Caco-2 (cell line): Measurements from ENCODE around the gene ABCC5. TPM values are rescaled to one million over a fixed set of nuclear protein-coding genes. Genes with fewer than 3 reads are reported as not detected.

Source experiments
- BruUV-seq: library from RNA; stranded (reverse); fragments of 400-500 nt; replicated peaks from 2 replicates; lab custom pipeline; 2021; lab: Mats Ljungman, UMichigan
- CTCF ChIA-PET: fragments of 300-600 bp; sonication (Branson Sonifier 250); formaldehyde crosslinking; loops from one replicate; lab custom pipeline; 2022; ENCODE audit warnings: antibody characterized with exemption; lab: Charles Lee
- POLR2A ChIA-PET: fragments of 300-600 bp; sonication (Branson Sonifier 250); formaldehyde crosslinking; loops from one replicate; lab custom pipeline; 2022; ENCODE audit warnings: antibody characterized with exemption; lab: Charles Lee
- DNase-seq, 2 experiments: peaks; one replicate each; pipeline versions ENCODE4 v3.0.0 to v3.0.0-alpha.2; 2020 to 2022
- H3K27me3 ChIP-seq: replicated peaks from 2 replicates; pipeline ENCODE4 v1.6.0; 2011; ENCODE audit warnings: low read length; ENCODE audit not compliant: control insufficient read depth, insufficient read depth
- H3K36me3 ChIP-seq: 2 replicates; pipeline ENCODE4 v1.5.1; 2011; ENCODE audit warnings: low read length; ENCODE audit not compliant: control insufficient read depth, insufficient read depth
- H3K4me1 ChIP-seq: fragments of 250-450 bp; sonication (Bioruptor Pico); 2 replicates; pipeline ENCODE4 v1.5.1; 2020; ENCODE audit warnings: mild to moderate bottlenecking
- H3K4me3 ChIP-seq: 2 replicates; pipeline ENCODE4 v1.5.1; 2011; ENCODE audit warnings: low read depth, mild to moderate bottlenecking, control low read depth, low read length
- H3K9me3 ChIP-seq: fragments of 250-450 bp; sonication (Bioruptor Pico); 2 replicates; pipeline ENCODE4 v1.5.1; 2020; ENCODE audit warnings: mild to moderate bottlenecking, moderate library complexity
- H3K27ac Mint-ChIP-seq: one replicate; pipeline ENCODE4 v1.8.0; 2022; ENCODE audit warnings: mixed read lengths; ENCODE audit not compliant: unreplicated experiment
- H3K27me3 Mint-ChIP-seq: one replicate; pipeline ENCODE4 v1.8.0; 2022; ENCODE audit warnings: mixed read lengths; ENCODE audit not compliant: insufficient read depth, unreplicated experiment
- H3K36me3 Mint-ChIP-seq: one replicate; pipeline ENCODE4 v1.8.0; 2022; ENCODE audit warnings: mild to moderate bottlenecking, mixed read lengths; ENCODE audit not compliant: insufficient read depth, unreplicated experiment
- H3K4me1 Mint-ChIP-seq: one replicate; pipeline ENCODE4 v1.8.0; 2022; ENCODE audit warnings: low read depth, mixed read lengths; ENCODE audit not compliant: unreplicated experiment
- H3K4me3 Mint-ChIP-seq: one replicate; pipeline ENCODE4 v1.8.0; 2022; ENCODE audit warnings: mild to moderate bottlenecking, moderate library complexity, mixed read lengths; ENCODE audit not compliant: unreplicated experiment
- H3K9me3 Mint-ChIP-seq: one replicate; pipeline ENCODE4 v1.8.0; 2022; ENCODE audit warnings: mixed read lengths; ENCODE audit not compliant: unreplicated experiment
- CTCF ChIP-seq, 2 experiments: fragments of 200-600 bp in 1 of 2; IDR thresholded peaks; 1 replicate in 1 of 2; 2 replicates in 1 of 2; pipeline versions ENCODE4 v1.5.1 to v1.8.0; 2011 to 2022; ENCODE audit warnings: antibody characterized with exemption in 1 of 2, control low read depth in 1 of 2, inconsistent platforms in 1 of 2, low read depth in 1 of 2, low read length in 1 of 2, mild to moderate bottlenecking in 1 of 2, moderate library complexity in 1 of 2; ENCODE audit not compliant: insufficient read depth in 1 of 2, severe bottlenecking in 1 of 2, unreplicated experiment in 1 of 2
- intact Hi-C: fragments of 100-400 bp; cut with micrococcal nuclease; formaldehyde crosslinking; loops from one replicate; pipeline ENCODE4 v1.10.0; 2022; ENCODE audit not compliant: unreplicated experiment
- total RNA-seq: library from RNA; stranded (reverse); gene quantifications from 2 replicates; pipeline ENCODE4 v1.2.3, GENCODE V29; 2022

The ABCC5 gene
- total RNA-seq, 1 experiment from 2014 or later = 21.3 TPM

DNA sequence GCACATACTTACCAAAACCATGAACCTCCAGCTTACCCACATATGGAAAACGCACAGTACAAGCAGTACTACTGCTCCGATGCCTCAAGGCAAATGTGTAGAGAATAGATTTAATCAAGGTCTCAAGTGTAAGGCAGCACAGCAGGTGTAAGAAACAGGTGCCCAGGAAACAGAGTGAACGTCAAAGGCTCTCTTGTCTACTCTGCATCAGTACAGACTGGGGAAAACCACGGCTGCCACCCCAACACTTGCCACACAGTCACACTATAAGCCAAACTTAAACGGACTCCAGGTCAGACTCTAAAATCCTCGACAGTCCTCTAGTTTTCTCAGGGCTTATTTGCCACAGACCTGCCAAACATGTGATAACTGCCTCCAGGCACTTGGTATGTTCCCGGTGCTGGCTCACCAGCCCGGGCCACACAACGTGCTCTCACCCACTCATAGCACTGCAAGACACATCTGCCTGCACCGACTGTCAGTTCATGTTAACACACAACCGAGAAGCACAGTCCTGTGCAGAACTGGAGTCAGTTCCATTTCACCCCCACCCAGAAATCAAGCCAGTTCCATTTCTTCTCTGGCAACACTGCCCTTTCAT, 30.6 kb downstream of the ABCC5 start:
- H3K4me3 Mint-ChIP-seq = peak overlapping the region; percentile 52
- no peaks in the 10 kb centered on the region for H3K27me3 ChIP-seq
- BruUV-seq = no TSS peak
- DNase-seq = no peak
- no peak for TF ChIP-seq CTCF (IDR thresholded peaks at IDR 0.05; ENCODE audit: insufficient read depth in 1 of 2, low read depth in 1 of 2, low read length in 1 of 2, severe bottlenecking in 1 of 2, unreplicated experiment in 1 of 2)
- H3K9me3 Mint-ChIP-seq = no peaks in the 10 kb centered on the region
- peaks cover 48% of the 10 kb centered on the region for H3K4me1 Mint-ChIP-seq
- no peaks in the 10 kb centered on the region for H3K27me3 Mint-ChIP-seq
- H3K27ac Mint-ChIP-seq = peak overlapping the region; percentile 72
- ChIA-PET POLR2A (no interaction called here), CTCF (interaction anchor here (2.1 to 2.6 kb wide), 2 partner anchors 31 to 92 kb away, joined by 6 to 11 read pairs; partner anchors contain the start of gene ABCC5)
- H3K4me3 ChIP-seq = no peak overlapping the region
- intact Hi-C loops = no loop called here
- no peaks in the 10 kb centered on the region; the same call in 1 of the 2 replicates for H3K36me3 ChIP-seq
- peaks cover 26% of the 10 kb centered on the region for H3K36me3 Mint-ChIP-seq
- no peaks in the 10 kb centered on the region for H3K9me3 ChIP-seq
- peaks cover 37% of the 10 kb centered on the region for H3K4me1 ChIP-seq

DNA sequence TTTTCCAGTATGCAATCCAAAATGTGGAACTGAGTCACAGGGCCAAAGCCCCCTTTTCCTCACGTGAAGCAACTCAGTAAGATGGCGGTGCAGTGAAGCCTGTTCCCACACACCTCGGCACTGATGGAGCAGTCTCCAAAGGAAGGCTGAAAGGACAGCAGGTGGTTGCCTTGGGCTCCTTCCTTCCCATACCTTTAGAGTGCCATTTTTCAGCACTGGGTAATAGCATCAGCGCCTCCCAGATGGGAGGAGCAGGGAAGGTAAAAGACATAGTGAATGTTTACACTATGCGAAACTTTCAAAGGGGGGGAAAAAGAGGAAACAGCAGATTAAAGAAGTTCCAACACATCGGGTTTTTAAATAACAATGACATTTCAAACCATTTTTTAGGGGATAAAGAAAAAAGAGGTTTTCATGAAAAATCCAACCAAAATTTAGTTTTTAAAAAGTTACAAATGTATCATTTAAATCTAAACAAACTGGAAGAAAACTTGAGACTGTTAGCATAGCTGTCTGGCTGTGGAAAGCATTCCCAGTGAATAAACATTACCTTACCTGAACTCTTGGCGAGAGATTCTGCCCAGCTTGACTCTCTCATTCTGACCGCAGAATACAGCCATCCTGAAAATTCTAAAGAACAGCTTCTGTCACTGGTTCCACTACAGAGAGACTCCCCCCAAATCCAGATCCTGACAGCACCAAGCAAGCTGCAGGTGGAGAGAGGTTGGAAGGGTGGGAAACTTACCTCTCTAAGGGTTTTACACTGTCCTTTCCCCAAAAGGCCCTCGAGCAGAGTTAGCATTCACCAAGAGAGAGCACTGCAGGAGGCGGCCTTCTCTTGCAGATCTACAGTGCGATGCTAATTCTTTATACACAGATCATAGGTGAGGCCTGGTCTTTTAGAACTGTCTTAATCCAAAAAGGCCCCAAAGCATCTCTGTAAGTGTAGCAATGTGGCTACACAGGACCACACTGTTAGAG, 32.6 kb downstream of the ABCC5 start:
- TF ChIP-seq CTCF (IDR thresholded peaks at IDR 0.05; ENCODE audit: insufficient read depth in 1 of 2, low read depth in 1 of 2, low read length in 1 of 2, severe bottlenecking in 1 of 2, unreplicated experiment in 1 of 2) = no peak
- ChIA-PET CTCF (interaction anchor here (0.8 kb wide), 1 partner anchor 33 kb away, joined by 3 read pairs; the partner anchor contains the start of gene ABCC5), POLR2A (interaction anchor here (0.7 kb wide), 1 partner anchor 35 kb away, joined by 3 read pairs; no protein-coding TSS in a partner anchor)
- Mint-ChIP-seq H3K27me3 (no peaks in the 10 kb centered on the region), H3K27ac (peak overlapping the region; percentile 50), H3K4me3 (peak overlapping the region; percentile 33), H3K9me3 (no peaks in the 10 kb centered on the region), H3K36me3 (peaks cover 26% of the 10 kb centered on the region), H3K4me1 (peaks cover 31% of the 10 kb centered on the region)
- no peak for DNase-seq
- no peaks in the 10 kb centered on the region; the same call in 1 of the 2 replicates for H3K36me3 ChIP-seq
- intact Hi-C loops = no loop called here
- BruUV-seq = no TSS peak
- no peaks in the 10 kb centered on the region for H3K9me3 ChIP-seq
- H3K27me3 ChIP-seq = no peaks in the 10 kb centered on the region
- H3K4me3 ChIP-seq = no peak overlapping the region
- H3K4me1 ChIP-seq = peaks cover 24% of the 10 kb centered on the region

DNA sequence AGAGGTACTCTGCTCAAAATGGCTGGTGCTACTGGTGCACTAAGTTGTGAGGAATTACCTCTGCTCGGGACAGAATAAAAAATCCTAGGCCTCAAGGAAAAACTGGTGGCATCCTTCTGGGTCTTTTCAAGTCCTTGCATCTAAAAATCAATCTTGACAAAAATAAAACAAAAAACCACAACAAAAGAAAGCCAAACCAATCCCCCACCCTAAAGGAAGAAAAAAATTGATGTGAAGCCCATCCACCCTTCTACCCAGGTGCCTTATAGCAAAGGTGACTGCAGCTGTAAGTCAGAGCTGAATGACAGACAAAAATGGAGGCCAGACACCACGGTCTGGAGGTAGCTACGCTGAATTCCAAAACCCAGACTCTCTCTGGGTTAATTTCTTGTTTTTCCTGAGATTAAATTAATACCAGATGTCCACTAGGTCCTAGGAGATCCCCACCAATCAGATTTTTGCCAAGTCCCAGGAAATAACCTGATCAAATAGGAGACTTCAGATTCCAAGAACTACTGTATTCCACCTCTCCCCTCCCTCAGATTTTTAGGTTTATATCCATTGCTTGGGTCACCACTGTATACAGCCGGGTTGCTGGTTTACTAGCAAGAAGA, 33.5 kb downstream of the ABCC5 start:
- intact Hi-C loops = no loop called here
- no peak for DNase-seq
- Mint-ChIP-seq H3K4me3 (no peak overlapping the region), H3K27me3 (no peaks in the 10 kb centered on the region), H3K36me3 (peaks cover 26% of the 10 kb centered on the region), H3K4me1 (peaks cover 28% of the 10 kb centered on the region), H3K9me3 (no peaks in the 10 kb centered on the region), H3K27ac (peak overlapping the region; percentile 50)
- Histone ChIP-seq H3K9me3 (no peaks in the 10 kb centered on the region), H3K4me1 (peaks cover 24% of the 10 kb centered on the region), H3K4me3 (no peak overlapping the region), H3K36me3 (no peaks in the 10 kb centered on the region; the same call in 1 of the 2 replicates), H3K27me3 (no peaks in the 10 kb centered on the region)
- no TSS peak for BruUV-seq
- POLR2A ChIA-PET = no interaction called here
- TF ChIP-seq CTCF (IDR thresholded peaks at IDR 0.05; ENCODE audit: insufficient read depth in 1 of 2, low read depth in 1 of 2, low read length in 1 of 2, severe bottlenecking in 1 of 2, unreplicated experiment in 1 of 2) = no peak
- CTCF ChIA-PET = no interaction called here
